Measurements from ENCODE around the gene CCDC89. TPM values are rescaled to one million over a fixed set of nuclear protein-coding genes. Genes with fewer than 3 reads are reported as not detected.
"Not testable (repeated sequence)": the region's sequence is repeated elsewhere in the genome, so short reads cannot be mapped to it uniquely, and the experiment has no call there.

CCDC89 gene
- total and polyA plus RNA-seq, 7 donors: 0.46 to 3.0 (median 1.3) TPM; not detected in 1

- Histone ChIP-seq H3K9me3 (no peaks in the 10 kb centered on the region), H3K27ac (peak overlapping the region; percentile 96 to 99 (median 98)), H3K4me3 (peak overlapping the region; percentile 81 to 94 (median 90)), H3K36me3 (peaks cover 0 to 35% (median 0%) of the 10 kb centered on the region in 4 donors), H3K4me1 (peaks cover 0 to 54% (median 48%) of the 10 kb centered on the region in 4 donors), H3K27me3 (no peaks in the 10 kb centered on the region)
- intact Hi-C loops (cut with DNase I): loop anchor here (2.0 to 10.0 kb wide), 3 partner anchors 14 to 582 kb away; partner anchors contain the start of gene EED
- no peak for DNase-seq
- TF ChIP-seq POLR2A (IDR thresholded peaks at IDR 0.05) (no peak), CTCF (IDR thresholded peaks at IDR 0.05) (no peak), EP300 (IDR thresholded peaks at IDR 0.05) (no peak), POLR2AphosphoS5 (IDR thresholded peaks at IDR 0.05) (no peak)
- 1 to 5% methylated on average over 10 of the region's 10 CpGs for WGBS, 2 donors
These were observed 22.8 kb downstream of the CCDC89 start for GRCh38 chr11:85663080-85663752.

- H3K4me3 ChIP-seq: peak overlapping the region; percentile 81 to 94 (median 90)
- peaks cover 0 to 61% (median 53%) of the 10 kb centered on the region in 4 donors for H3K4me1 ChIP-seq
- WGBS, 2 donors: 2 to 13% methylated on average over 4 of the region's 4 CpGs
- DNase-seq: no peak
- intact Hi-C loops (cut with DNase I): loop anchor here (2.0 to 10.0 kb wide), 3 partner anchors 13 to 583 kb away; partner anchors contain the start of gene EED
- peaks cover 0 to 44% (median 4%) of the 10 kb centered on the region in 4 donors for H3K36me3 ChIP-seq
- TF ChIP-seq EP300 (IDR thresholded peaks at IDR 0.05) (no peak), POLR2AphosphoS5 (IDR thresholded peaks at IDR 0.05) (no peak), POLR2A (IDR thresholded peaks at IDR 0.05) (no peak), CTCF (IDR thresholded peaks at IDR 0.05) (no peak)
- H3K27ac ChIP-seq: peak overlapping the region in 2 of 4 donors; percentile 98 to 99
- no peaks in the 10 kb centered on the region for H3K9me3 ChIP-seq
- no peaks in the 10 kb centered on the region for H3K27me3 ChIP-seq
These were observed 23.9 kb downstream of the CCDC89 start for GRCh38 chr11:85661972-85662664.

GRCh38 chr11:85658180-85658579, 27.8 kb downstream of the CCDC89 start:
- Histone ChIP-seq H3K27ac (no peak overlapping the region), H3K36me3 (peaks cover 0 to 82% (median 9%) of the 10 kb centered on the region in 4 donors), H3K4me1 (peaks cover 0 to 55% (median 51%) of the 10 kb centered on the region in 4 donors), H3K9me3 (no peaks in the 10 kb centered on the region), H3K4me3 (no peak overlapping the region), H3K27me3 (no peaks in the 10 kb centered on the region)
- DNase-seq: no peak
- TF ChIP-seq EP300 (IDR thresholded peaks at IDR 0.05): no peak
- TF ChIP-seq POLR2AphosphoS5 (IDR thresholded peaks at IDR 0.05): no peak
- TF ChIP-seq CTCF (IDR thresholded peaks at IDR 0.05): no peak
- TF ChIP-seq POLR2A (IDR thresholded peaks at IDR 0.05): no peak
- intact Hi-C loops (cut with DNase I): no loop called here
- WGBS, 2 donors: 52 to 60% methylated on average over 1 of the region's 1 CpG

- H3K27ac ChIP-seq: no peak overlapping the region
- 85 to 92% methylated on average over 1 of the region's 1 CpG for WGBS, 2 donors
- H3K4me1 ChIP-seq: peaks cover 0 to 41% (median 38%) of the 10 kb centered on the region in 4 donors
- no peak overlapping the region for H3K4me3 ChIP-seq
- DNase-seq: no peak
- H3K36me3 ChIP-seq: peaks cover 0 to 78% (median 9%) of the 10 kb centered on the region in 4 donors
- no peaks in the 10 kb centered on the region for H3K9me3 ChIP-seq
- no peaks in the 10 kb centered on the region for H3K27me3 ChIP-seq
- intact Hi-C loops (cut with DNase I): no loop called here
- TF ChIP-seq EP300 (IDR thresholded peaks at IDR 0.05) (no peak), POLR2A (IDR thresholded peaks at IDR 0.05) (no peak), CTCF (IDR thresholded peaks at IDR 0.05) (no peak), POLR2AphosphoS5 (IDR thresholded peaks at IDR 0.05) (no peak)
These were observed 29.2 kb downstream of the CCDC89 start for GRCh38 chr11:85656777-85657176.

GRCh38 chr11:85654343-85654742, 31.7 kb downstream of the CCDC89 start:
- H3K4me3 ChIP-seq; intact Hi-C loops (cut with DNase I); H3K9me3 ChIP-seq; H3K27ac ChIP-seq; H3K27me3 ChIP-seq; DNase-seq: not testable (repeated sequence)
- H3K4me1 ChIP-seq: peaks cover 0 to 22% (median 15%) of the 10 kb centered on the region in 4 donors
- peaks cover 0 to 61% (median 9%) of the 10 kb centered on the region in 4 donors for H3K36me3 ChIP-seq
- 95 to 96% methylated on average over 4 of the region's 4 CpGs for WGBS, 2 donors

All from sigmoid colon (tissue), 7 donors.